K562 (cell line): ENCODE results near the gene PIGM. TPM values are rescaled to one million over a fixed set of nuclear protein-coding genes. Genes with fewer than 3 reads are reported as not detected.

Experiments used
- CBFB ChIP-seq: sonication (generic); formaldehyde crosslinking; IDR thresholded peaks from 2 replicates; pipeline ENCODE4 v1.4.0; 2020; ENCODE audit warnings: mild to moderate bottlenecking, missing genetic modification reagents
- GTF2F1 ChIP-seq: IDR thresholded peaks from 2 replicates; pipeline ENCODE4 v1.6.1; 2011; ENCODE audit warnings: low read depth, low read length, improper control_type of control experiment
- HMG20B ChIP-seq: fragments of 250-450 bp; sonication (Bioruptor Pico); IDR thresholded peaks from 2 replicates; pipeline ENCODE4 v1.5.0; 2021; ENCODE audit warnings: mild to moderate bottlenecking
- MTA2 ChIP-seq: fragments of 450-650 bp; IDR thresholded peaks from 2 replicates; pipeline ENCODE4 v1.6.1; 2016; ENCODE audit warnings: low read depth
- NFE2 ChIP-seq: IDR thresholded peaks from 2 replicates; pipeline ENCODE4 v1.6.1; 2014; ENCODE audit warnings: antibody characterized with exemption, low read depth
- RAD21 ChIP-seq, 2 experiments: fragments of 250-450 bp in 1 of 2; fragments of 450-650 bp in 1 of 2; sonication (Bioruptor Pico) in 1 of 2; formaldehyde crosslinking in 1 of 2; IDR thresholded peaks in 1 of 2; conservative IDR thresholded peaks in 1 of 2; 2 replicates each; pipeline versions ENCODE4 v1.4.0 to v1.8.0; 2020 to 2022; ENCODE audit warnings: mild to moderate bottlenecking in 2 of 2, moderate library complexity in 1 of 2
- RAD51 ChIP-seq: fragments of 450-650 bp; IDR thresholded peaks from 2 replicates; pipeline ENCODE4 v1.7.1; 2016; ENCODE audit warnings: low read depth, mild to moderate bottlenecking, borderline replicate concordance
- ZBTB7A ChIP-seq: IDR thresholded peaks from 2 replicates; pipeline ENCODE4 v1.6.1; 2011; ENCODE audit warnings: low read depth, mild to moderate bottlenecking, low read length, moderate library complexity, borderline replicate concordance; ENCODE audit not compliant: control insufficient read depth
- ZNF407 ChIP-seq: fragments of 450-650 bp; IDR thresholded peaks from 2 replicates; pipeline ENCODE4 v1.6.1; 2016; ENCODE audit warnings: low read depth
- ZNF507 ChIP-seq: conservative IDR thresholded peaks from 2 replicates; pipeline ENCODE4 v1.6.1; 2017; ENCODE audit warnings: missing genetic modification characterization, missing compliant biosample characterization
- ZNF764 ChIP-seq: fragments of 250-450 bp; sonication (Bioruptor Pico); IDR thresholded peaks from 2 replicates; pipeline ENCODE4 v1.4.0; 2020; ENCODE audit warnings: low read depth, mild to moderate bottlenecking, moderate library complexity
- ZNF77 ChIP-seq: fragments of 250-450 bp; sonication (Bioruptor Pico); IDR thresholded peaks from 2 replicates; pipeline ENCODE4 v1.5.0; 2020
- polyA plus RNA-seq, 8 experiments: library from polyadenylated mRNA; depleted of rRNA in 4 of 8; stranded (reverse) in 5 of 8; unstranded in 3 of 8; fragments of >200 nt; fragmentation: Nextera tagmentation in 2 of 8; fragmentation: Illumina TruSeq in 1 of 8; extraction: Ambion mirVana in 2 of 8; extraction: Trizol in 1 of 8; gene quantifications; 2 replicates each; pipeline versions ENCODE4 v1.2.1 to v1.2.3, GENCODE V29; 2011 to 2014; ENCODE audit warnings: inconsistent platforms in 1 of 8, missing spikeins in 1 of 8
- total RNA-seq, 7 experiments: library from RNA; depleted of rRNA in 6 of 7; stranded (reverse); fragments of >200 nt in 6 of 7; fragmentation: Illumina TruSeq in 2 of 7; extraction: Trizol in 2 of 7; gene quantifications; 2 replicates each; pipeline versions ENCODE4 v1.2.1 to v1.2.3, GENCODE V29; 2011 to 2021; ENCODE audit warnings: low replicate concordance in 1 of 7
- TF ChIP-seq, protein P1 (sequence below): fragments of 450-650 bp; formaldehyde crosslinking; IDR thresholded peaks from 2 replicates; pipeline ENCODE4 v1.4.0; 2020; ENCODE audit warnings: mild to moderate bottlenecking, moderate library complexity

The PIGM gene
- total and polyA plus RNA-seq, 9 of the 15 experiments (the other 6 are each of a cell fraction or from before 2014, with no cell fraction given) = 2.6 to 6.7 (median 4.3) TPM

- TF ChIP-seq ZNF77 (CRISPR knock-in tag) = no peak
- TF ChIP-seq ZNF407 = no peak
- peak; percentile 72 to 74 for TF ChIP-seq RAD21 (CRISPR knock-in tag; conservative IDR thresholded peaks at IDR 0.05 in 1 of 2, IDR thresholded peaks at IDR 0.05 in 1 of 2)
- no peak for TF ChIP-seq ZNF764 (CRISPR knock-in tag)
- no peak for TF ChIP-seq GTF2F1
- TF ChIP-seq CBFB = peak; percentile 99
- no peak for TF ChIP-seq ZNF507 (tag)
- TF ChIP-seq, protein P1, sequence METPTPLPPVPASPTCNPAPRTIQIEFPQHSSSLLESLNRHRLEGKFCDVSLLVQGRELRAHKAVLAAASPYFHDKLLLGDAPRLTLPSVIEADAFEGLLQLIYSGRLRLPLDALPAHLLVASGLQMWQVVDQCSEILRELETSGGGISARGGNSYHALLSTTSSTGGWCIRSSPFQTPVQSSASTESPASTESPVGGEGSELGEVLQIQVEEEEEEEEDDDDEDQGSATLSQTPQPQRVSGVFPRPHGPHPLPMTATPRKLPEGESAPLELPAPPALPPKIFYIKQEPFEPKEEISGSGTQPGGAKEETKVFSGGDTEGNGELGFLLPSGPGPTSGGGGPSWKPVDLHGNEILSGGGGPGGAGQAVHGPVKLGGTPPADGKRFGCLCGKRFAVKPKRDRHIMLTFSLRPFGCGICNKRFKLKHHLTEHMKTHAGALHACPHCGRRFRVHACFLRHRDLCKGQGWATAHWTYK (CRISPR knock-in tag) = peak; percentile 69; the same call in 1 of the 2 replicates
- TF ChIP-seq HMG20B (CRISPR knock-in tag) = no peak
- peak; percentile 22; the same call in 1 of the 2 replicates for TF ChIP-seq NFE2
- peak; percentile 46; the same call in 1 of the 2 replicates for TF ChIP-seq ZBTB7A
- no peak for TF ChIP-seq RAD51
- TF ChIP-seq MTA2 = peak; percentile 98
These were observed 14.8 kb upstream of the PIGM start (continued) for GRCh38 chr1:160046494-160047110.
